Measurements from ENCODE around the gene DAO.

GRCh38 chr12:108947097-108947496 lies 67.2 kb downstream of the DAO start:
- TF ChIP-seq CTCF (IDR thresholded peaks at IDR 0.05; ENCODE audit: poor library complexity, severe bottlenecking) = no peak
- no peak for TF ChIP-seq SMC3 (conservative IDR thresholded peaks at IDR 0.05; ENCODE audit: poor library complexity)
- TF ChIP-seq EZH2 (IDR thresholded peaks at IDR 0.05; ENCODE audit: borderline replicate concordance, insufficient read depth, low read length, poor library complexity, severe bottlenecking) = no peak
- TF ChIP-seq POLR2AphosphoS5 (IDR thresholded peaks at IDR 0.05) = no peak
- no peak for TF ChIP-seq REST (IDR thresholded peaks at IDR 0.05; ENCODE audit: borderline replicate concordance)
- no peak for TF ChIP-seq EP300 (conservative IDR thresholded peaks at IDR 0.05; ENCODE audit: poor library complexity, severe bottlenecking)

Measured in neural cell (in vitro differentiated cells).